HG03159 (cell line): ENCODE results near the gene GLRX3.
A peak's percentile ranks its signal among the peaks of the same experiment; 100 is the strongest.
"Not testable (repeated sequence)": the region's sequence is repeated elsewhere in the genome, so short reads cannot be mapped to it uniquely, and the experiment has no call there.

ENCODE experiments used
- ATAC-seq: cut with Tn5 transposase; IDR thresholded peaks from one replicate; pipeline ENCODE4 v1.9.1; 2021; ENCODE audit warnings: mild to moderate bottlenecking, moderate library complexity; ENCODE audit not compliant: unreplicated experiment

The GLRX3 gene

DNA sequence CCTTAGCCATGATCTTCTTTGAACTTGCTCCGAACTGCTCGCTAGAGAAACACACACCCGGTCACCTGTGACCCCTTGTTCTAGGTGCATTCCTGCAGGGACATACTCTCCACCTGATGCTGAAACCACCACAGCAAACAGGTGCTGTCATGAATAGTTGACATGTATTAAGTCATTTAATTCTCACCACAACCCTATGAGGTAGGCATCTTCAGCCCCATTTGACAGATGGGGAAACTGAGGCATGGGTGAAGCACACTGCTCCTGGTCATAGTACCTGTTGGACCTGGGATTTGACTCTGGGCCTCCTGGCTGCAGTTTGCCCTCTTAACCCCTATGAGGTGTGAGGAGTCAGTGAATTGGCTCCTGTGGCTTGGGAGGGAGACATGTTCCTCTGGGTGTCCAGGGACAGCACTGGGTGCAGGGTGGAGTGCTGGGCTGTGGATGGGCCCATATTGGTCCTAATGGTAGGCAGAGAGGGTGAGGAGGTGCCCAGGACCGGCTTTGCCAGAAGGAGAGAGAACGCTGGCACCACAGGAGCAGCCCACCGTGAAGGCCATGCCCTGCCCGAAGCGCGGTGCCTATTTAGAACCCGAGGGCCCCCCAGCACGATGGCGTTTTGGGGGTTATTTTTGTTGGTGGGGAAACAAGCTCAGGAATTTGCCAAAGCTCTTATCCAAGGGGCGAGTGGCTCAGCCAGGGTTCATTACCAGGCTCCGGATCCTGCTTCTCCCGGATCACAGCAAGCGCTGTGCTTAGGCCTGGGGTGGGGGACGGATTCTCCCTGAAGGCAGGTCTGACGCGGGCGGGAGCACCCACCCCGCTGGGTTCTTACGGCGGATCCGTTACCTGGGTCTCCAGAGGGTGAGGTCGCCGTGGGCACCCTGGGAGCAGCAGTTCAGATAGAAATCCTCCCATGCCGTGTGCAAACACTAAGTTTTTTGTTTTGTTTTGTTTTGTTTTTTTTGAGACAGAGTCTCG is 52.3 kb downstream of the GLRX3 start:
- ATAC-seq = no peak

- ATAC-seq = no peak
Measured at GRCh38 chr10:130189608-130190054, 53.4 kb downstream of the GLRX3 start.

GRCh38 chr10:130190055-130190736 is 54.0 kb downstream of the GLRX3 start:
- peak; percentile 94 for ATAC-seq

DNA sequence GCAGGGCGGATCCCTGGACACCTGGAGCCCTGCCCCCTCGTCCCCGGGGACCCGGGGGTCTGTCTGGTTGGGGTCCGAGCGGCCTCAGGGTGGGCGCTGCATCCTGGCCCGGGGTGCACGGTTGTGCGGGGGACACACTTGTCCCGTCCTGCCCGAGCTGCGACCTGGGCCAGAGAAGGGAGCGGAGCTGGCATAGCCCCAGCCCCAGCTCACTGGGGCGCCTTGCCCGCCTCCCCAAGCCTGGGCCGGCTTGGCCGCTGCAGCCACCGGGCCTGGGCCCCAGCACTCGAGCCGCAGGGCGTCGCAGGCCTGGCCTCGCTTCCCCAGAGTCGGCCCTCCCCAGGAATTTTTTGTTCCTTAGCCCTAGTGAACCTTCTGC is 54.5 kb downstream of the GLRX3 start:
- ATAC-seq = no peak

GRCh38 chr10:130191380-130191779 is 55.2 kb downstream of the GLRX3 start:
- ATAC-seq = no peak

GRCh38 chr10:130192276-130192848 is 56.2 kb downstream of the GLRX3 start:
- no peak for ATAC-seq

DNA sequence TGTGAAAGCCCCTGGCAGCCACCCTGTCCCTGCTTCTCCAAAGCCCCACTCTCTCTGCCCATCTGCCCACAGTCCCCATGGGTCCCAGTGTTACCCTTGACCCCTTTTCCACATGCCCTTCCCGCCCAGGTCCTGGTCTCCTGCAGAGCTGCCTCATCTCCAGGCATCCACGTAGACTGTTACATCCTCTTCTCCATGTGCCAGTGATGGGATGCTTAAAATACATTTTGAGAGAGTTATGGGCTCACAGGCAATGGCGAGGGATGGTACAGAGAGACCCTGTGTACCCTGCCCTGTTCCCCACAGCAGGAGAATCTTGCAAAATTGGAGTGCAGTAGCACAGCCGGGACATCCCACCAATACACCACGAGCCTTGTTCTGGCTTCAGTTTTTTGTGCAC is 56.8 kb downstream of the GLRX3 start:
- ATAC-seq = no peak

- ATAC-seq = no peak
Measured at GRCh38 chr10:130193493-130194193, 57.5 kb downstream of the GLRX3 start.

DNA sequence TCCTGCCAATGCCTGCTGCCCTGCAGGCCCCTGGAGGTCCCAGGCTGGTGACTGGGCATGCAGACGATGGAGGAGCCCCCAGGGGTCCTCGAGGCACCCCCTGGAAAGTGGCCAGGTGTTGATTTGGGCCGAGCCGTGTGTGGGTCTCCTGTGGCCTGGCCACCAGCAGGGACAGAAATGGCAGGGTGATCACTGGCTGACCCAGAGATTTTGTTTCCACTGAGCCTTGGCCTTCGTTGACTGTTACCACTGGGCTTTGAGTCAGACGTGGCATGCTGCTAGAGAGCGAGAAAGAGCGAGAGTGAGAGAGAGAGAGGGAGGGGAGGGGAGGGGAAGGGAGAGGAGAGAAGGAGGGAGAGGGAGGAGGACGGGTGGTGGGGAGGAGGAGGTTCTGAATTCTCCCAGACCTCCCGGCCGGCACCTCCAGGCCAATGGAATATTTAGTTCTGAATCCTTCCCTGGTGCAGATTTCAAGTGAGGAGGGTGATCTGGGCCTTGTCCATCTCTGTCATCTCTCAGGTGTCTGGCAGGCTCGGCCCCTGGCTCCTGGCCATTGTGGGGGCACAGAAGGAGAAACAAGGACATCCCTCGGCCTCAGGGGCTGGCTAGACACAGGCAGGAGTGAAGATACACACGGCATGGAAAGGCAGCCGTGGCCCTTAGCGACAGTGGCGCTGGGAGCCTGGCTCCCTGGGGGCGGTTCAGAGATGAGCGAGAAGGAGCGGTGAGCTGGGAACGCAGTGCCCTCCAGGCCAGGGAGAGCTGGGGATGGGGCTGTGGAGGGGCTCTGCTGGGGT is 58.2 kb downstream of the GLRX3 start:
- ATAC-seq = no peak

GRCh38 chr10:130194991-130195645 is 58.9 kb downstream of the GLRX3 start:
- ATAC-seq = no peak

DNA sequence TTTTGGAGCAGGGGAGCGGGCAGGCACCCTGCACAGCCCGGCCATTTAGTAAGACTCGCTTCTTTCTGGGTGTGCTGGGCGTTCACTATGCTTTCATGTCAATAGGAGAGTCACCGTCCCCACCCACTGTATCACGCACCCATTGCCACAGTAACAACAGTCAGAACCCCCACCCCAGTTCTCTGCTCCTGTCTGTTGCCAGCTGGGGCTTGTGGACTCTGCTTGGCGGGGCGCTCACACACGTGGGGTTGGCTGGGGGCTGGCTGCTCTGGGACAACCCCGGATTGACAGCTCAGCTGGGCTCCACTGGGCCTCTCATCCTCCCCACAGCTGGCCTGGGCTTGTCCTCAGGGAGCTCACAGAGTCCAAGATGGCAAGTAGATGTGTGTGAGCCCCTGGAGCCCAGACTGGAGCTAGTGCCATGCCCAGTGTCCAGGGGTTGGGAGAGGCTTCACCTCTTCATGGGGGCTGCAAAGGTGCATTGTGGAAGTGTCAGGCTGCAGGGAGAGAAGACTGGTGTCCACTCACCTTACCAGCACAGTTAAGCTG is 59.6 kb downstream of the GLRX3 start:
- no peak for ATAC-seq

DNA sequence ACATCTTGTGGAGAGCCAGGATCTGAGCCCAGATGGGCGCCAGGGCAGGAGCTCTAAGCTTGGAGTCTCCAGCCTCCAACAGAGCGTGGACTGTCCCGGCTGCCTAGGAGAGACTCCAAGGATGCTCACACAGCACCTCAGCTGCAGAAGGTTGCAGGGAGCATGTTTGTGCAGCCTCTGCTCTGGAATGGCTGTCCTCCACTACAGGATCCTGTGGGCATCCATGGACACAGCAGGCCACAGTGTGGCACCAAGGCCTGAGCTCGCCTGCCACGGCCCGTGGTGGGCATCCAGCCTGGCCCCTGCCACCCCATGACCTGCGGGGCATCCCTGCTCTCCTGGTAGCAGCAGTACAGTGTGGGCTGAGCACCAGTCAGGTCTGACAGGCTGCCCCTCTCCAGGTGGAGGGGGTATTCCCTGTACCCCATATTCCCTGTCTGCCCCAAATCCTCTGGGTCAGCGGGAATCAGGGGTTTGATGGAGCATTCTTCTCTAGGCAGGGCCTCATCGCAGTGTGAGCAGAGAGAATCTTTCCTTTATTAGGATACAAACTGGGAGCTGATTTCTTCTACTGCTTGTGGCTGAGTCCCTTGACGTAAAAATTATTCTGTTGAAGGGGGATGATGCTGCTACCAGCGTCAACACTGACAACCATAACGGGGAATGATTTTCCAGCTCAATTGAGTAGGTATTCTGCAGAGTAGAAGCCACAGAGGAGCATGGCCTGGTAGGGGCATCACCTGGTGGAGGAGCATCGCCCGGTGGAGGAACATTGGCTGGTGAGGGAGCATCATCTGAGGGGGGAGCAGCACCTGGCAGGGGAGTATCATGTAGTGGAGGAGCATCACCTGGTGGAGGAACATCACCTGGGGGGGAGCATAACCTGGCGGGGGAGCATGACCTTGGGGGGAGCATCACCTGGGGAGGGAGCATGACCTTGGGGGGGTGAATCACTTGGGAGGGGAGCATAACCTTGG is 60.6 kb downstream of the GLRX3 start:
- no peak for ATAC-seq

DNA sequence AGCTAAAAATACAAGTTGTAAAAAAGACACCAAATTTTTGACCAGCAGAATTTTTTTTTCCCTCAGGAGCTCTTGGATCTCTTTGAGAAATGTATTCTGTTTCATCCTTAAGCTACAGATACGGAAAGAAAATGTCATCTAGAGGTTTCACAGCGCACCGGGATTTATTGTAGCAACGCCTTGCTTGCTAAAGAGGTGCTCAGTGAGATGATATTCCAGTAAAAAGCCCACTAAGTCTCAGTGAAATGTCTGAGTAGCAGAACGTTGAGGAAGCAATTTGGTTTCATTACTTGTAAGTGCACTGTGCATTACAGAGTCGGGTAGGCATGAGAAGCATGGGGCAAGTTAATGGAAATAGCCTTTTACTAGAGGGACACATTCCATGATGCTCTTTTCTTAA is 62.5 kb downstream of the GLRX3 start:
- no peak for ATAC-seq

DNA sequence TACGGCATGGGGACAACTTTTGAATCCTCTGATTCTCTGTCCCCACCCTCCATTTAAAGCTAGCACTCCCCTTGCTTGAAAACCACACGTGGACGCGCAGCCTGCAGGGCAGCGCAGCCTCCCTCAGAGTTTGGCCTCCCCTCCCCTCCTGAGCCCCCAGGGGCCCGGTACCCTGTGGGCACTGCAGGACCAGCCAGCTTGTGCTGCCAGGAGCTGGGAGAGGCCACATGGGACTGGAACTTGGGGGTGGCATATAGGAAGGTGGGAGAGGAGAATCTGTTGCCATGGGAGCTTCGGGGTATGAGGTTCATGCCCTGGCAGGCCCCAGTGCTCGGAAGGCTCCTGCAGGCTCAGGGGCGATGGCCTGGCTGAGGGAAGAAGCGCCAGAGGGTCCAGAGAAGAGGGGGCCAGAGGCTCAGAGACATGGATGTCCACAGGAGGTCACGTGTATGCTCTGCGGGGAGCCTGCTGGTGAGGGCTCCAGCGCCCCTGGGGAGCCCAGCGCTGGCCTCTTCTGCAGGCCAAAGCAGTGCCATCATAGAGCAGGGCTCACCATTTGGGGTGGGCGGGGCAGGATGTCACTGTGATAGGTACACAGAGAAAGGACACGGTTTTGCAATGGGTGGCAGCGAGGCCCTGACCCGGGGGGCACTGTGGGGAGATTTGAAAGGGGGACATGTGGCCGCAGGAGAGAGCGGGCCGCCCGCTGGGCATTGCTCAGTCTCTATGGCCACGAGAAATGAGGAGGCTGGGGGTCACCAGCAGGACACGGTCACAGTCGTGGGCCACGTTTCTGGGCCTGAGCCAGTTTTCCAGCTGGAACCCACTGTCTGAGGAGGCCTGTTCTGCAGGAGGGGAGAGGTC is 64.2 kb downstream of the GLRX3 start:
- no peak for ATAC-seq

DNA sequence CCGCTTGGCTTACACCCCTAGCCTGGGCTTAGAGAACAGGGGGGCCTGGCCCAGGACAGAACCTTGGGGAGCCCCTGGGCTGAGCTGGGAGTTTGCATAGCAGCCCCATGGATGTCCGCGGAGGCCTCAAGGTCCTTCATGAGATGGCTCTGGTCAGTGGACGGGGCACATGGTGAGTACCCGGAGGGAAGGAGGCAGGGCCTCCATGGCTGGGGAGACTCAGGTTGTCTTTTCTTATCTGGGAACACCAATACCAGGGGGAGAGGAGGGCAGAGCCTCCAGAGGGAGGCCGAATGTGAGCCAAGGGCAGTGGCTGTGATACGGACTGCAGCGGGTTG is 64.8 kb downstream of the GLRX3 start:
- ATAC-seq = no peak

- ATAC-seq = not testable (repeated sequence)
Measured at GRCh38 chr10:130202150-130202549, 66.0 kb downstream of the GLRX3 start.

DNA sequence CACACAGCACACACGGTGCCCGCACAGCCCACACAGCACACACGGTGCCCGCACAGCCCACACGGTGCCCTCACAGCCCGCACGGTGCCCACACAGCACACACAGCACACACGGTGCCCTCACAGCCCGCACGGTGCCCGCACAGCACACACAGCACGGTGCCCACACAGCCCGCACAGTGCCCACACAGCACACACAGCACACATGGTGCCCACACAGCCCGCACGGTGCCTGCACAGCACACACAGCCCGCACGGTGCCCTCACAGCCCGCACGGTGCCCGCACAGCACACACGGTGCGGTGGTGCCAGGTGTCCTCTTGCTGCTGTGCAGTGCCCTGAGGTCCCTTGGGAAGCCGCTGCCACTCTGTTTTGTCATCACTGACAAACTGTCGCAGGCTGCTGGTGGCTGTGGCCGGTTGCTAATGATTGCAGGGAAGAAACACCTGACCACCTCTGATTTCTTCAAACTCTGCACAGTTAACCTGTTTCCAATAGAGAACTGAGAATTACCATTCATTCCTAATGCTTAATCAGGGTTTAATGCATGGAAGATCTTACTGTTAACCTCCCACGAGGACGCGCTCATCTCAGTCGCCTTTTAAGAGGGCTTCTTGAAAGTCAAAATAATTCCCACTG is 66.9 kb downstream of the GLRX3 start:
- ATAC-seq = peak; percentile 77
